ENCODE results near the gene SUMO3.

DNA sequence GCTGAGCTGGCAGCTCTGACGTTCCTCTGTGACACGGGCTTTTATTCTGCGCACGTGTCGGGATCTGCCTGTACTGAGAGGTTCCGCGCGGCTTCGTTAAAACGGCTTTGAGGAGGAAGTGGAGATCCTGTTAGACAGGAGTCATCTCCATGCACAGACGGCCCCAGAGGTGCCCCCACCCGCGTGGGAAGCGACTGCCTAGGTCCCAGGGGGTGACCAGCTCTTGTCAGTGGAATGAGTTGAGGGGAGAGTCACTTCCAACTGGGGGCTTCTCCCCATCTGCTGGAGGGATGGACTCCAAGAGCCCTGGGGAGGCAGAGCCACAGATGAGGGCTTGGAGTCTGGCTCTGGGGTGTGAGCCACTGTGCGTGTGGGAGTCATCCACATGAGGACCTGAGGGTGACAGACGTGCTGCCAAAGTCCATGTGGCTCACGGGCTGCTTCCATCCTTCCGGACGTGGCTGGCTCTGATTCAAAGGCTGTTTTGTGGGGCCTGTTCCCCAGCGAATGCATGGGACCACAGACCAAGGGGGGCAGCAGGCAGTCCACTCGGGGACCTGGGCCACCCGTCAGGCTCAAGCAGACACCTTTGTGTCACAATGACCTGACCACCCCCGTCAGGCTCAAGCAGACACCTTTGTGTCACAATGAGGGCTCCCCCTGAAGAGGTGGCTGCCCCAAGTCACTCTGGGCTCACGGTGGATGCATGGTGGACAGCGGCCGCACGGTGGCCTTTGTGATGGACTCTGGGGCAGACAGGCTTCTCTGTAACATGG lies 28.8 kb upstream of the SUMO3 start:
- TF ChIP-seq POLR2AphosphoS5 (IDR thresholded peaks at IDR 0.05) (no peak), POLR2A (IDR thresholded peaks at IDR 0.05) (no peak)
- TF ChIP-seq, protein P1, sequence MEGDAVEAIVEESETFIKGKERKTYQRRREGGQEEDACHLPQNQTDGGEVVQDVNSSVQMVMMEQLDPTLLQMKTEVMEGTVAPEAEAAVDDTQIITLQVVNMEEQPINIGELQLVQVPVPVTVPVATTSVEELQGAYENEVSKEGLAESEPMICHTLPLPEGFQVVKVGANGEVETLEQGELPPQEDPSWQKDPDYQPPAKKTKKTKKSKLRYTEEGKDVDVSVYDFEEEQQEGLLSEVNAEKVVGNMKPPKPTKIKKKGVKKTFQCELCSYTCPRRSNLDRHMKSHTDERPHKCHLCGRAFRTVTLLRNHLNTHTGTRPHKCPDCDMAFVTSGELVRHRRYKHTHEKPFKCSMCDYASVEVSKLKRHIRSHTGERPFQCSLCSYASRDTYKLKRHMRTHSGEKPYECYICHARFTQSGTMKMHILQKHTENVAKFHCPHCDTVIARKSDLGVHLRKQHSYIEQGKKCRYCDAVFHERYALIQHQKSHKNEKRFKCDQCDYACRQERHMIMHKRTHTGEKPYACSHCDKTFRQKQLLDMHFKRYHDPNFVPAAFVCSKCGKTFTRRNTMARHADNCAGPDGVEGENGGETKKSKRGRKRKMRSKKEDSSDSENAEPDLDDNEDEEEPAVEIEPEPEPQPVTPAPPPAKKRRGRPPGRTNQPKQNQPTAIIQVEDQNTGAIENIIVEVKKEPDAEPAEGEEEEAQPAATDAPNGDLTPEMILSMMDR (IDR thresholded peaks at IDR 0.05) = no peak
